HUES6 (cell line): Measurements from ENCODE around the gene UBL4A.

Experiments
- H3K27ac ChIP-seq: 2 replicates; pipeline ENCODE4 v1.7.0; 2013; ENCODE audit warnings: low read depth, mild to moderate bottlenecking, low read length, inconsistent platforms
- H3K27me3 ChIP-seq: 2 replicates; pipeline ENCODE4 v1.6.1; 2013; ENCODE audit warnings: low read length; ENCODE audit not compliant: control insufficient read depth, insufficient read depth
- H3K36me3 ChIP-seq: 2 replicates; pipeline ENCODE4 v1.6.1; 2013; ENCODE audit warnings: low read length; ENCODE audit not compliant: control insufficient read depth, insufficient read depth
- H3K4me1 ChIP-seq: 2 replicates; pipeline ENCODE4 v1.6.1; 2013; ENCODE audit warnings: low read length; ENCODE audit not compliant: control insufficient read depth, insufficient read depth
- H3K4me3 ChIP-seq: 2 replicates; pipeline ENCODE4 v1.5.1; 2013; ENCODE audit warnings: low read depth, low read length
- H3K9ac ChIP-seq: one replicate; pipeline ENCODE4 v1.6.1; 2013; ENCODE audit warnings: mild to moderate bottlenecking, low read length
- H3K9me3 ChIP-seq: 2 replicates; pipeline ENCODE4 v1.6.1; 2013; ENCODE audit warnings: low read depth, low read length; ENCODE audit not compliant: control insufficient read depth, insufficient read depth

UBL4A gene

DNA sequence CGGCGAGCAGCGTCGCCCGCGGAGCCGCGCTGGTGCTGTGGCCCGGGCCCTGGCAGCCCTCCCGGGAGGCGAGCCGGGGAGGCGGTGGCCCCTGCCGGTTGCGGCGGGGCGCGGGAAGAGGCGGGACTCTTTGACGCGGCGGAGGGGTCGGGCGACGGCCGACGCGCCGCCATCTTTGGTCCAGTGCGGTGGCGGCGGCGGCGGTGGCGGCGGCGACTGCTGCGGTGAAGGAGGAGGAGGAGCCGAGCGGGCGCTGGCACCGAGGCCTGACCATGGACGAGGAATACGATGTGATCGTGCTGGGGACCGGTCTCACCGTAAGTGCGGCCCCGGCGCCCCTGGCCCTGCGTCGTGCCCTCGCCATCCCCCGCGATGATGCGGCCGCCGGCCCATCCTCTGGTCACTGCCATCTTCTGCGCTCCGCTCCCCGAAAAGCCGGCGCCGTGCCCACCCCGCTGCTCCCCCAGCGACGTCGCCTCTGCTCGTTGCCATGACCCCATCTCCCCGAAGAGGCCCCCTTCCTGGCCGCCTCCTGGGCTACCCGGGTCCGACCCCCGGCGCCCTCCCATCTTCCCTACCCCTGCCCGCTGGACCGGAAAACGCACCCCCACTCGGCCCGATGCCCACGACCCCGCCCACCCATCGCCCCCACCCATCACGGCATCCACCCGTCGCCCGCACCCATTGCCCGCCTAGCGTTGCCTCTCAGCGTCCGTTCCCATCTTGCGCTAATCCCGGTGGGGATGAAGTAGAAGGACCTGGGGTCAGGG lies 49.2 kb downstream of the UBL4A start, which contains the start of gene GDI1:
TSS of gene GDI1 (plus strand) at position 172 of the 770 bp plus-strand sequence. CDS start at position 273, 101 bp downstream.
- peak within 1 kb of the TSS; percentile 75 for H3K4me3 ChIP-seq
- H3K27ac ChIP-seq: peak within 1 kb of the TSS; percentile 89; the same call in 1 of the 2 replicates
- H3K9ac ChIP-seq: peak within 1 kb of the TSS; percentile 86
- peaks cover 17% of the 10 kb centered on the region; the same call in 1 of the 2 replicates for H3K4me1 ChIP-seq
- H3K36me3 ChIP-seq: peaks cover 57% of the 10 kb centered on the region
- peaks cover 36% of the 10 kb centered on the region; the same call in 1 of the 2 replicates for H3K9me3 ChIP-seq
- no peaks in the 10 kb centered on the region for H3K27me3 ChIP-seq

DNA sequence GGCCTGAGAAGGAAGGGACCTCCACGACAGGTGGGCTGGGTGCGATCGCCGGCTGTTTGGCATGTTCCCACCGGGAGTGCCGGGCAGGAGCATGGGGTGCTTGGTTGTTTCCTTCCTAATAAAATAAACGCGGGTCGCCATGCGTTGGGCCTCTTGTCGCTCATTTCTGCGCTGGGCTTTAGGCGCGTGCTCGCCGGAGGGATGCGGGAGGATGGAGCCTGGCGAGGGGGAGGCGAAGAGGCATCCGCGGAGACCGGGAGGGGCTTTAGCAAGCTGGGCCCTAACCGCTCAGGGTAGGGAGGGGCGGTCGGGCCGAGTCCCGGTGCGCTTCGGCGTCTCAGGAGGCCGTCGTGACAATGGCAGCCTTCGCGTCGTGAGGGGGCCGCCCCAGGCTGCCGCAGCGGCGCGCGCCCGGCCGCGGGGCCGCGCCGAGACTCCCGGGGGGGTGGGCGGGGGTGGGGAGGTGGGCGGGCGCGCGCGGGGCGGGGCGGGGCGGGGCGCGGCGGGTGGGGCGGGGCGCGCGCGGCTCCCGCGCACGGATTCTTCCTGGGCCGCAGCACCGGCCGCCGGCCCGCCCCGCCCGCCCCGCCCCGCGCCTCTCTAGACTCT lies 49.9 kb downstream of the UBL4A start:
- Histone ChIP-seq H3K4me3 (peak overlapping the region; percentile 75), H3K27ac (peak overlapping the region; percentile 89; the same call in 1 of the 2 replicates), H3K9me3 (peaks cover 35% of the 10 kb centered on the region; the same call in 1 of the 2 replicates), H3K4me1 (peaks cover 19% of the 10 kb centered on the region; the same call in 1 of the 2 replicates), H3K36me3 (peaks cover 57% of the 10 kb centered on the region), H3K9ac (peak overlapping the region; percentile 86), H3K27me3 (no peaks in the 10 kb centered on the region)

DNA sequence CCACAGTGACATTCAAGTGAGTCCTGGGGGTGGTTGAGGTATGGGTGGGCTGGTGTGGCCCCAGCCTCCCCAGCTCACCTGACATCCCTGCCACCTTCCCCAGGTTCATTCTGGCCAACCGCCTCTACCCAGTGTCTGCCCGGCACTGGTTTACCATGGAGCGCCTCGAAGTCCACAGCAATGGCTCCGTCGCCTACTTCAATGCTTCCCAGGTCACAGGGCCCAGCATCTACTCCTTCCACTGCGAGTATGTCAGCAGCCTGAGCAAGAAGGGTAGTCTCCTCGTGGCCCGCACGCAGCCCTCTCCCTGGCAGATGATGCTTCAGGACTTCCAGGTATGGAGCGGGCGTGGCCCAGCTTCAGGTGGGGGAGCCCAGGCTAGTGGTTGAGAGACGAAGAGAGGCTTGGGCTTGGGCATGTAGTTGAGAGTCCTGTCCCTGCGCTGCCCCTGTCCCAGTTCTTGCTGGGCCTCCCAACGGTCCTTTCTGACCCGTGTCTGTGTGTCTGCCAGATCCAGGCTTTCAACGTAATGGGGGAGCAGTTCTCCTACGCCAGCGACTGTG lies 51.2 kb downstream of the UBL4A start:
- Histone ChIP-seq H3K27ac (no peak overlapping the region), H3K9me3 (peaks cover 33% of the 10 kb centered on the region; the same call in 1 of the 2 replicates), H3K36me3 (peaks cover 45% of the 10 kb centered on the region), H3K4me1 (peaks cover 27% of the 10 kb centered on the region; the same call in 1 of the 2 replicates), H3K4me3 (no peak overlapping the region), H3K9ac (no peak overlapping the region), H3K27me3 (no peaks in the 10 kb centered on the region)

DNA sequence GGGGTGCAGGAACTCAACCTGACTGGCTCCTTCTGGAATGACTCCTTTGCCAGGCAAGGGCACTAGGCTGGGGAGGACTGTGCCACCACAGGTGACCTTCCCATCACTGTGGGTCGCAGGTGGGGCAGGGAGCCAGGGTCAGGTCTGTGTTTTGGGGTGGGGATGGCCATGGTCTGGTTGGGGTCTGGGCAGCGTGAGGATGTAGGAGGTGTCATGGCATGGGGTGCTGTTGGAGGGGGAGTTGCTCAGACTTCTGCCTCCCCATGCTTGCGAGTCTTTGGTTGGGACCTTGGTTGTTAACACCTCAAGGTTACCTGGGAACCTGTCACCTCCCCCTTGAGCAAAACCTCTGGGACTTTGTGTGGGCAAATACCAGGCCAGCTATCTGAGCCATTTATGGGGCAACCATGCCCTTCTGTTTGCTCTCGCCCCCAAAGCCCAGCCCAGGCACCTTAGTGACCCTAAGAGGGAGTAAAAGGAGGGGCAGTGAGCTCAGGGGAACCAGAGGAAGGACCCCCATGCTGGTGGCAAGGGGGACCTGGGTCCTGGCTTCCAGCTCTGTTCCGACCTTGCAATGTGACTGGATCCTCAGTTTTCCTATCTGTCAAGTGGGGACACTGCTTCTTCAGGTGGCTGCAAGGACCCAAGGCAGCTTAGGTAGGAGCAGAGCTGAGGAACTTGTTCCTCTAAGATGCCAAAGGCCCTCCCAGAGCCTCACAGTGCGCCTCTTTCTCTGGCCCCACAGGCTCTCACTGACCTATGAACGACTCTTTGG lies 51.8 kb downstream of the UBL4A start:
- no peak overlapping the region for H3K4me3 ChIP-seq
- no peak overlapping the region for H3K9ac ChIP-seq
- H3K9me3 ChIP-seq: peaks cover 30% of the 10 kb centered on the region; the same call in 1 of the 2 replicates
- peaks cover 39% of the 10 kb centered on the region for H3K36me3 ChIP-seq
- H3K27me3 ChIP-seq: no peaks in the 10 kb centered on the region
- H3K4me1 ChIP-seq: peaks cover 27% of the 10 kb centered on the region; the same call in 1 of the 2 replicates
- no peak overlapping the region for H3K27ac ChIP-seq
